GM18498 (cell line): ENCODE measurements around the gene IGFALS.

ENCODE experiments used
- ATAC-seq: cut with Tn5 transposase; IDR thresholded peaks from one replicate; pipeline ENCODE4 v1.9.1; 2021; ENCODE audit warnings: mild to moderate bottlenecking, moderate library complexity; ENCODE audit not compliant: unreplicated experiment

IGFALS gene

GRCh38 chr16:1767116-1767994, 26.1 kb downstream of the IGFALS start:
- no peak for ATAC-seq

- ATAC-seq = no peak
Observed at GRCh38 chr16:1766701-1767100, 26.8 kb downstream of the IGFALS start.

GRCh38 chr16:1766231-1766630, 27.3 kb downstream of the IGFALS start:
- ATAC-seq = no peak

GRCh38 chr16:1765826-1766225, 27.7 kb downstream of the IGFALS start:
- no peak for ATAC-seq

- ATAC-seq = no peak
Observed at GRCh38 chr16:1764971-1765370, 28.5 kb downstream of the IGFALS start.

- ATAC-seq = no peak
Observed at GRCh38 chr16:1763521-1764511, 29.7 kb downstream of the IGFALS start.

GRCh38 chr16:1762879-1763520, 30.5 kb downstream of the IGFALS start:
- no peak for ATAC-seq

GRCh38 chr16:1762196-1762878, 31.2 kb downstream of the IGFALS start:
- ATAC-seq = no peak

GRCh38 chr16:1761751-1762150, 31.8 kb downstream of the IGFALS start:
- ATAC-seq = no peak

GRCh38 chr16:1760911-1761310, 32.6 kb downstream of the IGFALS start:
- no peak for ATAC-seq

GRCh38 chr16:1759511-1759910, 34.0 kb downstream of the IGFALS start:
- ATAC-seq = no peak

- ATAC-seq = no peak
Observed at GRCh38 chr16:1758923-1759322, 34.6 kb downstream of the IGFALS start.

GRCh38 chr16:1757714-1758461, 35.6 kb downstream of the IGFALS start:
- no peak for ATAC-seq

- no peak for ATAC-seq
Observed at GRCh38 chr16:1754204-1754603, 39.3 kb downstream of the IGFALS start.

GRCh38 chr16:1752853-1753252, 40.7 kb downstream of the IGFALS start:
- ATAC-seq = no peak

- no peak for ATAC-seq
Observed at GRCh38 chr16:1751946-1752345, 41.6 kb downstream of the IGFALS start.

- no peak for ATAC-seq
Observed at GRCh38 chr16:1749152-1750117, 44.1 kb downstream of the IGFALS start.

- ATAC-seq = no peak
Observed at GRCh38 chr16:1747934-1748333, 45.6 kb downstream of the IGFALS start.
